H1 (cell line): ENCODE measurements around the gene WDR7. TPM values are rescaled to one million over a fixed set of nuclear protein-coding genes. Genes with fewer than 3 reads are reported as not detected.

ENCODE experiments used
- ATF2 ChIP-seq: IDR thresholded peaks from 2 replicates; pipeline ENCODE4 v1.6.1; 2012; ENCODE audit warnings: low read length, inconsistent platforms
- CBX8 ChIP-seq: fragments of 300-800, 300-1000 bp; sonication (generic); IDR thresholded peaks from 2 replicates; pipeline ENCODE4 v1.7.1; 2016; ENCODE audit warnings: low read depth, low read length, borderline replicate concordance
- CHD7 ChIP-seq: fragments of 300-600 bp; sonication (generic); IDR thresholded peaks from 2 replicates; pipeline ENCODE4 v1.7.1; 2012; ENCODE audit warnings: low read length, moderate library complexity, mild to moderate bottlenecking, inconsistent platforms; ENCODE audit not compliant: insufficient replicate concordance
- HDAC6 ChIP-seq: IDR thresholded peaks from one replicate; pipeline ENCODE4 v1.7.1; 2012; ENCODE audit warnings: low read depth, mild to moderate bottlenecking, inconsistent platforms, low read length, moderate library complexity
- KDM4A ChIP-seq: IDR thresholded peaks from one replicate; pipeline ENCODE4 v1.7.1; 2012; ENCODE audit warnings: low read depth, mild to moderate bottlenecking, moderate library complexity, low read length, inconsistent platforms; ENCODE audit not compliant: severe bottlenecking
- NRF1 ChIP-seq: IDR thresholded peaks from 2 replicates; pipeline ENCODE4 v1.6.1; 2011; ENCODE audit warnings: mild to moderate bottlenecking, low read depth, low read length, improper control_type of control experiment
- PHF8 ChIP-seq: fragments of 200-600 bp; sonication (generic); conservative IDR thresholded peaks from 2 replicates; pipeline ENCODE4 v1.7.1; 2012; ENCODE audit warnings: low read depth, mild to moderate bottlenecking, inconsistent platforms, low read length, moderate library complexity
- SAP30 ChIP-seq: fragments of 300-600 bp; sonication (generic); IDR thresholded peaks from 2 replicates; pipeline ENCODE4 v1.7.1; 2012; ENCODE audit warnings: low read length, moderate library complexity, mild to moderate bottlenecking, inconsistent platforms; ENCODE audit not compliant: insufficient read depth, insufficient replicate concordance
- SIRT6 ChIP-seq: IDR thresholded peaks from one replicate; pipeline ENCODE4 v1.7.1; 2012; ENCODE audit warnings: low read length, inconsistent platforms
- polyA plus RNA-seq, 7 experiments: library from polyadenylated mRNA; depleted of rRNA in 3 of 7; stranded (reverse) in 5 of 7; unstranded in 2 of 7; fragments of >200 nt in 5 of 7; fragments of 200-250 nt in 2 of 7; gene quantifications; 1 replicate in 5 of 7; 2 replicates in 1 of 7; 4 replicates in 1 of 7; pipeline versions ENCODE4 v1.2.1 to v1.2.3, GENCODE V29; 2011 to 2013; ENCODE audit warnings: missing spikeins in 2 of 7, mixed read lengths in 2 of 7
- total RNA-seq: library from RNA; stranded (reverse); fragmentation: NEBNext Ultra II Directional; extraction: Animal tissue kit (Norgen Biotek cat#: 25700); gene quantifications from 2 replicates; pipeline ENCODE4 v1.2.1, GENCODE V29; 2021

Gene WDR7
- total and polyA plus RNA-seq, 2 of the 8 experiments (the other 6 are each of a cell fraction or from before 2014, with no cell fraction given): 5.5 to 15.2 TPM

- TF ChIP-seq CHD7: no peak
- no peak for TF ChIP-seq CBX8
- no peak for TF ChIP-seq ATF2
- no peak for TF ChIP-seq HDAC6
- TF ChIP-seq PHF8: no peak
- no peak for TF ChIP-seq KDM4A
- no peak for TF ChIP-seq SIRT6
- TF ChIP-seq SAP30: no peak
- no peak for TF ChIP-seq NRF1
These were observed 322.3 kb downstream of the WDR7 start (continued) for GRCh38 chr18:56973487-56973886.
